Activated CD4-positive, CD25-positive, alpha-beta regulatory T cell treated with anti-CD3 and anti-CD28 coated beads, Interleukin-2, amount 50 U/mL, for 16 hours (primary cell): ENCODE data around the gene UBXN6.

Source experiments
- DNase-seq: peaks from one replicate; pipeline ENCODE4 v3.0.0-alpha.2; 2020; ENCODE audit warnings: low read depth, low spot score

UBXN6 gene

DNA sequence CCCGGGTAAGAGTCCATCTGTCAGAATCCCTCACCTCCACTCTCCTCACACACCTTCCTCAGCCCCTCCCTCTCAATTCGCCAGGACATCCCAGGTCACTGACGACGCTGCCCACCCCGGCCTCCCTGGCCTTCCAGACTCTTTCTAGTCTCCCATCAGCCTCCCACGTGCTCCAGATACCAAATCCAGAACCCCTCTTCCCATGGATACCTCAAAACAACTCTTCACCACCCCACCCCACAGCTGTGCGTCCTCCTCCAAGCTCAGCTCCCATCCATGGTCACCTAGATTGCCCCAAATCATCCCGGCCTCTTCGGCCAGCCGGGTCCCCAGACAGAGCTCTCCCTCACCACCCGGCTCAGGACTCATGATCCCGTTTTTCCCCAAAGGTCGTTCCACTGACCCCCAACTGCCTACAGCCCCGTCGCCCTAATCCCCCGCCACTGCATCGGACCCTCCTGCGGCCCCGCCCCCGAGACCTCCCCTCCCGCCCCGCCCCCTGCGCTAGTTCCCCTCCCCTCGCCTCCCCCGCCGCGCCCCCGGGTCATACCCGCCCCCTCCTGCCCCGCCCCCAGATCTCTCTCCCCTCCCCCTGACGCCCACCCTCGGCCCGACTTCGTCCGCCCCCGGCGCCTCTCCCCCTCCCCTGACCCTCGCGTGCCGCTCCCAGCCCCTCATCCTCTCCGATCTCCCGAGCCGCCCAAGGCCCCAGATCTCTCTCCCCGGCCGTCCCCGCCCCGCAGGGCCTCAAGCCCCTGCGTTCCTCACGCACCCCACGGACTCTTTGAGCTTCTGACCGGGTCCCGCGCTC, 546 bp downstream of the UBXN6 start:
- no peak for DNase-seq

DNA sequence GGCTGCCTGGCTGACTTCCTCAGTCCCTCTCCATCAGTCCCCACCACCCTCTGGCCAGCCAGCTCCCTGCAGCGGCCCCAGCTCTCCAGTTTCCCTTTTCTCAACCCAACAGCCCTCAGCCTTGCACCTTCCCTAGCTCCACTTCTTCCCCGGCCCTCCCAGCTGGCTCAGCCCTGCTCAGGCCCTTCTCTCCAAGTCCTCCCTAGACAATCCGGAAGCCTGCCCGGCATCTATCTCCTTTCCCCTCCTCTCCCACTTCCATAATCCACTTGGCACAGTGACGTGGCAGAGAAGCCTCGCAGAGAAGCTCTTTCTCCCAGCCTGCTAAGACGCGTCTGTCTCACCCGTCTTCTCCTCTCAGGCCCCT, 1.1 kb downstream of the UBXN6 start:
- no peak for DNase-seq

DNA sequence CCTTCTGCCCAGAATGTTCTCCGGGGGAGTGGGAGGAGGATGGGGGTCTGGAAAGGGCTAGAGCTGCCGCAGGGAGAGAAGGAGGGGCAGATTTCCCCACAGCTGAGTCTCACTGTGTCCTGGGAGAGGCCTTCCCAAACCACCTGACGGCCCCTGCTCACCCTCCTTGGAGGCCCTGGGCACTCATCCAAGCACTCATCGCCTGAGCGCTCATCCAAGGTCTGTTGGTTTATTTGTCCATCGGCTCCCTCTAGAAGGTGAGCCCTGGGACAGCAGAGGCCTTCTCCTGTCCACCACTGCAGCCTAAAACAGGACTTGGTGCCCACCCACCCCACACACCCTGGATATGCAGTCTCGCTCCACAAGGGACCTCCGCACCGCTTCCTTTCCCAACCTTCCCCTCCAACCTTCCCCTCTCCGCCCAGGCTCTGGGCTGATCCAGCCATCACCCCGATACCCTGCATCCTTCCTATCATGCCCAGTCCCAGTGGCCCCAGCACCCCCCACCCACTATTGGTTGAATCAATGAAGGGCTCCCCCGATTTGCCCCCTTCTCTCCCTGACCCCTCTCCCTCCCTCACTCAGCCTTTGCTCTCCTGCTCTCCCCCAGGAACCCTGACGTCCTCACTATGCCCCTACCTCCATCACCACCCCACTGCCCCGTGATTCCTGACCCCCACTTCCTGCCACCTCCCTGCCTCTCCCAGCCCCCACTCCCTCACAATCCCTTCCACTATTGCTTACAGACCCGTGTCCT, 1.7 kb downstream of the UBXN6 start:
- DNase-seq = no peak

DNA sequence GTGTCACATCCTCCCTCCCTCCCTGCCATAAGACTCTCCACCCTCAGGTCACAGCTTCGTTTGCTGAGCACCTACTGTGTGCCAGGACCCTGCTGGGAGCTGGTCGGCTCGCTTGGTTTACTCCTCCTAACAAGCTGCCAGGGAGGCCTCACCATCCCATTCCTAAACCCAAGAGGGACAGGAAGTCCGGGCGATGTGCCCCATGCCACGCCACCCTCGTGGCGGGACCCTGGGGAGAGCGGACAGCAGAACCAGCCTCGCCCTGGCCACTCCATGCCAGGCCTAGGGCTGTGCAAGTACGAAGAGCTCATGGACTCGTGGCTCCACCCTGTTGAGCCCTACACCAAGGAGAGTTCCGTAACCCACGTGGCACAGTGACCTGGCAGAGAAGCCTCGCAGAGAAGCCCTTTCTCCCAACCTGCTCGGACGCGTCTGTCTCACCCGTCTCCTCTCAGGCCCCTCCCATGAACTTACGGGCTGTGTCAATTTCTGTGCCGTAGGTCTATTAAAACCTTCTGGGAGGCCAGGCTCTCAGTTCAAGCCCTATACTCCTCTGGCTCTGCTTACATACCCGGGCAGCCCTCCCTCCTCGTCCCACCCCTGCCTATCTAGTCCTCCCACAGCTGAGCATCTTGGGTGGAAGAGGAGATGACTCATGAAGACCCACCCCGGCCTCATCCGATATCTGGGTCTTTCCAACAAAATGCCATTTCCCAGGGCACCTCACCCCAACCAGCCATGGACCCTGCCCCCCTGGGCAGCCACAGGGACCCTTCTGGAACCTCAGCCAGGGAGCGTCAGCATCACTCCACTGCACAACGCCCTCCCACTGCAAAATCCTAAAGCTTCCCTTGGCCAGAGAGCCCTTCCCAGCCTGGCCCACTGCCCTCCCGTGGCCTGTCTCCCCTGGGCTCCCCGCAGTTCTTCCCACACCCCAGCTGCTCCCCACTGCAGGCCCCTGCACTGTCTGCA, 2.6 kb downstream of the UBXN6 start:
- no peak for DNase-seq

GRCh38 chr19:4453232-4454179, 4.1 kb downstream of the UBXN6 start:
- no peak for DNase-seq

DNA sequence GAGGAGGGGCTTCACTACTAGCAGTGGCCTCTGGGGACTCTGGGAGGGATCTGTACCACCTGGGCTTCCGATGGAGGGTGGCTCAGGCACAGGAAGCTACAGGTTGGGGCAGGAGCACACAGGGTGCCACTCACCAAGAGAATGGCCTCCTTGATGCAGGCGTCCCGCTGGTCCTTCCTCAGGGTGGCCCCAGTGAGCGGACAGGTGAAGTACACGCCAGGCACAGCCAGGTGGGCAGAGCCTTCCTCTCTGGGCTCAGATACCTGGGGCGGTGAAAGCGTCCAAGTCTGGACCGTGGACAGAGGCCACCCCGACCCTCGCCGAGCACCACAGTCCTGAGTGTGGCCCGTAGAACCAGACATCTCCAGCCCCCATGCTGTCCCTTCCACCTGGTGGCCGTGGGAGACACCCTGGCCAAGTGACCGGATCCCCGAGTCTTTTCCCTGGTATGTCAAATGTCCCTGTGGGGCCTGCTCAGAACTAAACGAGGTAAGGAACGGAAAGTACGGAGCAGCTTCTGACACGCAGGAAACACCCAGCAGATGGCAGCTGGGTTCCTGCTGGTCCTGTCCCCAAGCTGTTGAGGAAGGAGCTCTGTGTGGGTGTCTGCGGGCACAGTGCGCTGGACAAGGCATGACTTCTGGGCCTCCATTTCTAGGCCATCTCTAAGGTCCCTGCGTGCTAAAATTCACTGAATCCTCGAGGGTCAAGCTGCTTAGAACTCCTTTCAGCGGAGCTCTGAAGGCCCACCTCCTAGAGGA, 5.2 kb downstream of the UBXN6 start:
- no peak for DNase-seq

DNA sequence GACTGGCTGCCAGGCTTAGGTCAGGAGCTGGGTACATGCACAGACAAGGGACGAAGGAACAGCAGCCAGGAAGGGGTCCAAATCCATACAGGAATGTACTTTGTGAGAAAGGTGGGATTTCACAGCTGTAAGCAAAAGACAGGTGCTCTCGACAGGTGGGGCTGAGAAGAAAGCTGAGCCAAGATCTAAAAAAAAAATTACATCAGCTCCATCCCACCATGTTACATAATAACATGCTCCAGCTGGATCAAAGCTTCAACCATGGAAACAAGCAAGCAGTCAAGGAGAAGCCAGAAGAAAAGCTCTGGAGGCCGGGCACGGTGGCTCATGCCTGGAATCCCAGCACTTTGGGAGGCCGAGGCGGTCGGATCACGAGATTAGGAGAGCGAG, 8.0 kb downstream of the UBXN6 start:
- no peak for DNase-seq

- no peak for DNase-seq
These were observed 8.5 kb downstream of the UBXN6 start for GRCh38 chr19:4449022-4449638.

DNA sequence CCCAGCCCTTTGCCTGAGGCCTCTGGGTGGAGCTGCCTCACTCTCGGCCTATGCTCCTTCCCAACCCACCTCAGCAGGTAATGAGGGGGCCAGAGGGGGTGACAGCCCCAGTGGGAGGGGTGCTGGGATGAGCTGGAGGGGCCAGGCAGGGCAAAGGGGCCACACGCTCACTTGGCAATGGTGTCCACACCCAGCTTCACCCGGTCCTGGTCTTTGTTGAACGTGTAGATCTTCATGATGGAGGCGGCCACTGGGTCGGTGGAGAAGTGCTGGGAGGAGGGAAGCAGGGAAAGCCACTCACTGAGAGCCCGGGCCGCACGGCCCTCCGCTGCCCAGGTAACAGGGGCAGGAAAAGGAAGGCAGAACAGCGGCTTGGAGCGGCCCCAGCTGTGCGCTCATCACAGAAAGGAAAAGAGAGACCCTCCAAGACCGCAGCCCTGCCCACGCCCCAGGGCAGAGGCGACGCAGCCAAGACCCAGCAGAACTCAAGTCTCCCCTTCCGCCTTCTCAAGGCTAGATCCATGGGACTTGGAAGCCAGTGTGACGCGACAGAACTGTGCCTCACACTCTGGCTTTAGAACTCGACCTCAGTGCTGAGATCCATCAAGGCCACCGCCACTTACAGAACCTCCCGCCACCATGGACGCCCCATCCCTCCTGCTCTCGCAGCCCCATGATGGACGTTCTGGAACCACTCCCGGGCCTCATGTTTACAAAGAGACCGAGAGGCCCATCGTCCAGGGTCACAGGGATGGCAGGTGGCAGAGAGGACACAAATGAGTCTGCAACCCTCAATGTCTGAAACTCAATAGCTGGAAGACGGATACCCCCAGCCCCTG, 9.2 kb downstream of the UBXN6 start:
- no peak for DNase-seq

DNA sequence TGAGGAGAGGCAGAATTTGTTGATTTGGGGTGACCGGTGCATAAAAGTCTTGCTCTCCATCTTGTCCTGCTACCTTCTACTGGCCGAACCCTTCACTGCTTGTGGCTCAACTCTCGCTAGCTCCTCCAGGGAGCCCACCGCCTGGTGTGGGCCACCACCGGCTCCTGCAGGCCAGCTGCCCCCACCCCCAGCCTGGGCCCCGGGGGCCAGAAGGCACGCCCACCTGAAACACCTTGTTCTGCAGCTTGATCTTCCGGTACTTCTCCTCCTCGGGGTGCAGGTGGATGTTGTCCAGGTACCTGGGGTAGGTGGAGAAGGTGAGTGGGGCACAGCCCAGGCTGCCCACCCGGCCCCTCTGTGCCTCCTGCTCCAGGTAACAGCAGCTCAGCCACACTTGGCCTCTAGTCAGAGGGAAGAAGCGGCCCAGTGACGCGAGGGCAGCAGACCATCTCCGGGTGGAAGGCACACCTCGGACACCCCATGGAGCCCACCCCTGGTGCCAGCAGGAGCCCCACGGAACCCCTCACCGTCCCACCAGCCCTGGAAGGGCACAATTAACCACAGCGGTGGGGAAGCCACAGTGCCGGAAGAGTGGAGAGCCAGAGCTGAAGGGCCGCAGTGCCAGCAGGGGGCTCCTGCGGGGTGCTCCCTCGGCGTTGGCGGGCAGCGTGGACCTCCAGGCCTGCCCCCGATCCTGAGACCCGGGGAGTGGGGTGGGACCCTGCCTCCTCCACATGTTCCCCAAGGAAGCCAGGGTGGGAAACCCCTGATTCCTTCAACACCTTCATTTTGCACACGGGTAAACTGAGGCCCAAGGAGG, 10.1 kb downstream of the UBXN6 start:
- DNase-seq = no peak

DNA sequence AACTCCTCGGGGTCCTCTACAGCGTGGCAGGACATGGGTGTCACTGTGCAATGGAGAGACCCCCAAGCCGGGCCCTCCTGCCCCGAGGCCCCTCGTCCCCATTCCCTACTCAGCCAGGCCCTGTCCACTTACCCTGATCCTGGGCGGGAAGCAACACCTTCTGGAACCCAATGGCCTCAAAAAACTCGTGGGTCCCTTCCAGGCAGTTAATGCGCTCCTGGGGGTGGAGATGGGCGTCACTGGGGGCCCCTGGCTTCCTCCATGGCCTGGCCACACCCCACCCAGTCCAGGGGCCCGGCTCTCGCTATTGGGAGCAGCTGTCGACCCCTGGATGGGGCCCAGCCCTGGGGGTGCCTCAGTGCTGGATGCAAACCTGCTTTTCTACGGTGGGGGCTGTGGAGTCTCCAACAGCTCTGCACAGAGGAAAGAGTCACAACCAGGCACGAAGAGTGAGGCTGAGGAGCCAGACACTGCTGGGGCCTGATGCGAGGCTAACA, 10.8 kb downstream of the UBXN6 start:
- DNase-seq = no peak

- DNase-seq = no peak
These were observed 11.5 kb downstream of the UBXN6 start for GRCh38 chr19:4445963-4446703.

GRCh38 chr19:4444765-4445741, 12.5 kb downstream of the UBXN6 start:
- no peak for DNase-seq

DNA sequence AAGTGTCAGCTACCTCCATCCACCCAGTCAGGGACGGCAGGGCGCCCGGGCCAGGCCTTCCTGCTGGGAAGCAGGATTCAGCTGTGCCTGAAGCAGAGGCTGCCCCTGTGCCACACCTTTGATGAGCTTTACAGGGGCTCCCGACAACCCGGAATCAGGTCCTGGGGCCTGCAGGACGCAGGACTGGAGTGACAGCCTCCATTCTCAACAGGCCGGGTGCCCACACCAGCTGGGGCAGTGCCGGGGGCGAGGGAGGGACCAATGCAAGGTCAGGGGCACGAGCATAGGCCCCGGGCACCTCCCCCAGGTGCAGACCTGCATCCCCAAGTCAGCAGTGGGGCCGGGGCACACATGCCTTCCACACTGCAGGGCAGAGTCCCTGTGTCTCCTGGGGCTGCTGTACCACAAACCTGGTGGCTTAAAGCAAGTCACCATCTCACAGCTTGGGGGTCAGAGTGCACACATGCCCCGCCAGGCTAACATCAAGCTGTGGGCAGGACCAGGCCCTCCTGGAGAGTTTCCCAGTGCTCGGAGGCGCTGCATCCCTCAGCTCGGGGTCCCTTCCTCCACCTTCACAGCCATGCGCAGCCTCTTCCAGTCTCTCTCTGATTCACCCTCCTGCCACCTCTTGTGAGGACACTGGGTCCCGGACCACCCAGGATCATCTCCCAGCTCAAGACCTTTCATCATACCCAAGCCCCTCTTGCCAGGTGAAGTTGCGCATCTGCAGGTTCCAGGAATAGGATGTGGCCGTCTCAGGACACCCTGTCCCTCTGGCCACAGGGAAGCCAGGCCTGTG, 13.4 kb downstream of the UBXN6 start:
- DNase-seq = no peak

GRCh38 chr19:4443188-4443587, 14.4 kb downstream of the UBXN6 start:
- no peak for DNase-seq
